ENCODE data around the gene ZFYVE21.
"Not testable (repeated sequence)": the region's sequence is repeated elsewhere in the genome, so short reads cannot be mapped to it uniquely, and the experiment has no call there.

GRCh38 chr14:103776319-103776718, 60.7 kb downstream of the ZFYVE21 start:
- TF ChIP-seq CTCF (IDR thresholded peaks at IDR 0.05; ENCODE audit: poor library complexity); EZH2 (IDR thresholded peaks at IDR 0.05; ENCODE audit: borderline replicate concordance); EZH2phosphoT487 (IDR thresholded peaks at IDR 0.05; ENCODE audit: low read depth, severe bottlenecking, unreplicated experiment): not testable (repeated sequence)

Data from hepatocyte (in vitro differentiated cells).